Kidney (tissue), 14 donors: ENCODE measurements around the gene ZFY. TPM values are rescaled to one million over a fixed set of nuclear protein-coding genes. Genes with fewer than 3 reads are reported as not detected.

Experiments used
- DNase-seq, 5 donors: peaks; one replicate each; pipeline ENCODE4 v3.0.0-alpha.2; 2013 to 2020
- FAIRE-seq: peaks from 2 replicates; lab custom pipeline; 2012; peaks lifted over from hg19 to GRCh38; lab: Jason Lieb, UNC
- H3K27ac ChIP-seq, 2 donors: one replicate each; pipeline ENCODE4 v1.7.0; 2013; ENCODE audit warnings: low read depth in 2 of 2, low read length in 2 of 2, inconsistent platforms in 1 of 2
- H3K27me3 ChIP-seq: one replicate; pipeline ENCODE4 v1.7.1; 2013; ENCODE audit warnings: low read length, inconsistent platforms; ENCODE audit not compliant: control insufficient read depth, insufficient read depth
- H3K36me3 ChIP-seq, 3 donors: one replicate each; pipeline versions ENCODE4 v1.7.0 to v1.7.1; 2013; ENCODE audit warnings: low read length in 3 of 3, control low read depth in 1 of 3, inconsistent platforms in 1 of 3; ENCODE audit not compliant: insufficient read depth in 3 of 3, control insufficient read depth in 2 of 3
- H3K4me1 ChIP-seq, 3 donors: one replicate each; pipeline versions ENCODE4 v1.7.0 to v1.7.1; 2013; ENCODE audit warnings: low read length in 3 of 3, inconsistent platforms in 1 of 3, low read depth in 1 of 3; ENCODE audit not compliant: control insufficient read depth in 2 of 3, insufficient read depth in 2 of 3
- H3K4me3 ChIP-seq, 3 donors: one replicate each; pipeline versions ENCODE4 v1.7.0 to v1.8.1; 2013; ENCODE audit warnings: low read length in 3 of 3, control low read depth in 1 of 3, inconsistent platforms in 1 of 3
- H3K9ac ChIP-seq, 3 donors: one replicate each; pipeline versions ENCODE4 v1.7.0 to v1.7.1; 2013; ENCODE audit warnings: low read length in 3 of 3, control low read depth in 1 of 3, inconsistent platforms in 1 of 3
- H3K9me3 ChIP-seq, 3 donors: one replicate each; pipeline versions ENCODE4 v1.7.0 to v1.7.1; 2013; ENCODE audit warnings: low read length in 3 of 3, control low read depth in 1 of 3, inconsistent platforms in 1 of 3; ENCODE audit not compliant: control insufficient read depth in 2 of 3, insufficient read depth in 1 of 3
- CTCF ChIP-seq: IDR thresholded peaks from 3 replicates; pipeline ENCODE4 v1.5.1; 2012; ENCODE audit warnings: mild to moderate bottlenecking, moderate library complexity, borderline replicate concordance; ENCODE audit not compliant: insufficient read depth; ENCODE audit errors: extremely low read depth
- intact Hi-C: fragments of 100-400 bp; cut with DNase I; formaldehyde crosslinking; loops from one replicate; pipeline ENCODE4 v1.11.1; 2022
- polyA plus RNA-seq: library from polyadenylated mRNA; stranded (reverse); fragments of 350-450 nt; fragmentation: Illumina TruSeq; extraction: RNeasy Lipid Tissue Mini Kit (QIAGEN cat#74804); gene quantifications from one replicate; pipeline ENCODE4 v1.2.3, GENCODE V29; 2014; ENCODE audit warnings: low read depth, low replicate concordance; ENCODE audit not compliant: insufficient read depth
- total RNA-seq: library from RNA; stranded (reverse); fragmentation: NEBNext Ultra II Directional; extraction: Animal tissue kit (Norgen Biotek cat#: 25700); gene quantifications from one replicate; pipeline ENCODE4 v1.2.1, GENCODE V29; 2021
- donor health status: control.
- donor health status: control.
- donor health status: control.
- donor health status: control.
- donor health status: control.
- donor health status: DM: yes; HTN: yes; CAD: no.
- donor health status: Normal renal cell carcinoma (clear cell type).

ZFY gene
- total and polyA plus RNA-seq, 2 donors from 2014 or later = 2.1 TPM; not detected in 1

- Histone ChIP-seq H3K27ac (no peak overlapping the region), H3K9me3 (no peaks in the 10 kb centered on the region), H3K27me3 (no peaks in the 10 kb centered on the region), H3K9ac (no peak overlapping the region), H3K4me3 (no peak overlapping the region), H3K4me1 (no peaks in the 10 kb centered on the region), H3K36me3 (no peaks in the 10 kb centered on the region)
- DNase-seq = no peak
- FAIRE-seq = no peak
- intact Hi-C loops = no loop called here
- TF ChIP-seq CTCF = no peak
These were observed 29.6 kb downstream of the ZFY start for GRCh38 chrY:2964814-2965213.

- H3K4me1 ChIP-seq = no peaks in the 10 kb centered on the region
- no peak for TF ChIP-seq CTCF
- H3K27me3 ChIP-seq = no peaks in the 10 kb centered on the region
- H3K4me3 ChIP-seq = no peak overlapping the region
- intact Hi-C loops = no loop called here
- no peak overlapping the region for H3K27ac ChIP-seq
- no peak for DNase-seq
- FAIRE-seq = no peak
- H3K36me3 ChIP-seq = no peaks in the 10 kb centered on the region
- no peaks in the 10 kb centered on the region for H3K9me3 ChIP-seq
- no peak overlapping the region for H3K9ac ChIP-seq
These were observed 30.4 kb downstream of the ZFY start for GRCh38 chrY:2965629-2966028.

GRCh38 chrY:2969561-2969960 lies 34.4 kb downstream of the ZFY start:
- no peaks in the 10 kb centered on the region for H3K4me1 ChIP-seq
- no peak for FAIRE-seq
- no peaks in the 10 kb centered on the region for H3K27me3 ChIP-seq
- TF ChIP-seq CTCF = no peak
- no peak for DNase-seq
- H3K9me3 ChIP-seq = no peaks in the 10 kb centered on the region
- H3K36me3 ChIP-seq = no peaks in the 10 kb centered on the region
- no peak overlapping the region for H3K4me3 ChIP-seq
- no peak overlapping the region for H3K9ac ChIP-seq
- intact Hi-C loops = no loop called here
- no peak overlapping the region for H3K27ac ChIP-seq

GRCh38 chrY:2972708-2973107 lies 37.5 kb downstream of the ZFY start:
- no peak for TF ChIP-seq CTCF
- no peaks in the 10 kb centered on the region for H3K36me3 ChIP-seq
- no peak overlapping the region for H3K9ac ChIP-seq
- no peak overlapping the region for H3K4me3 ChIP-seq
- FAIRE-seq = no peak
- intact Hi-C loops = no loop called here
- no peak overlapping the region for H3K27ac ChIP-seq
- no peaks in the 10 kb centered on the region for H3K4me1 ChIP-seq
- no peak for DNase-seq
- no peaks in the 10 kb centered on the region for H3K27me3 ChIP-seq
- no peaks in the 10 kb centered on the region for H3K9me3 ChIP-seq
